H9 (cell line): Measurements from ENCODE around the gene PCBD2. TPM values are rescaled to one million over a fixed set of nuclear protein-coding genes. Genes with fewer than 3 reads are reported as not detected.

Experiments
- DNase-seq: peaks from one replicate; pipeline ENCODE4 v3.0.0-alpha.2; 2017
- H2AFZ ChIP-seq: one replicate; pipeline ENCODE4 v1.6.1; 2013; ENCODE audit warnings: mild to moderate bottlenecking, low read length, control low read depth, moderate library complexity
- H2AK5ac ChIP-seq: 2 replicates; pipeline ENCODE4 v1.6.1; 2013; ENCODE audit warnings: low read length, control low read depth, mixed read lengths; ENCODE audit not compliant: insufficient read length
- H2BK120ac ChIP-seq: one replicate; pipeline ENCODE4 v1.6.1; 2013; ENCODE audit warnings: low read depth, mild to moderate bottlenecking, low read length, control low read depth, inconsistent platforms; ENCODE audit not compliant: poor library complexity, severe bottlenecking
- H2BK12ac ChIP-seq: 2 replicates; pipeline ENCODE4 v1.6.1; 2013; ENCODE audit warnings: low read length, control low read depth, mixed read lengths, low read depth; ENCODE audit not compliant: insufficient read length
- H2BK15ac ChIP-seq: 2 replicates; pipeline ENCODE4 v1.6.1; 2013; ENCODE audit warnings: low read depth, low read length, control low read depth
- H2BK20ac ChIP-seq: one replicate; pipeline ENCODE4 v1.6.1; 2013; ENCODE audit warnings: low read depth, mild to moderate bottlenecking, low read length, control low read depth, inconsistent platforms; ENCODE audit not compliant: poor library complexity, severe bottlenecking
- H2BK5ac ChIP-seq: 2 replicates; pipeline ENCODE4 v1.6.1; 2013; ENCODE audit warnings: low read length, control low read depth, mixed read lengths; ENCODE audit not compliant: insufficient read length
- H3K14ac ChIP-seq: 2 replicates; pipeline ENCODE4 v1.6.1; 2013; ENCODE audit warnings: low read length, control low read depth; ENCODE audit not compliant: insufficient read depth
- H3K18ac ChIP-seq: 2 replicates; pipeline ENCODE4 v1.6.1; 2013; ENCODE audit warnings: low read depth, mild to moderate bottlenecking, mixed read lengths, low read length, control low read depth; ENCODE audit not compliant: insufficient read length
- H3K23ac ChIP-seq: 2 replicates; pipeline ENCODE4 v1.6.1; 2013; ENCODE audit warnings: low read length, control low read depth, mixed read lengths, low read depth; ENCODE audit not compliant: insufficient read length
- H3K23me2 ChIP-seq: 2 replicates; pipeline ENCODE4 v1.6.1; 2013; ENCODE audit warnings: low read depth, mild to moderate bottlenecking, mixed read lengths, low read length, control low read depth; ENCODE audit not compliant: insufficient read length, poor library complexity, severe bottlenecking
- H3K27ac ChIP-seq: 2 replicates; pipeline ENCODE4 v1.5.1; 2013; ENCODE audit warnings: low read length, control low read depth, mixed read lengths, low read depth; ENCODE audit not compliant: insufficient read length
- H3K27me3 ChIP-seq: 2 replicates; pipeline ENCODE4 v1.6.1; 2013; ENCODE audit warnings: low read length, control low read depth, inconsistent platforms; ENCODE audit not compliant: insufficient read depth
- H3K4ac ChIP-seq: 2 replicates; pipeline ENCODE4 v1.6.1; 2013; ENCODE audit warnings: low read depth, mild to moderate bottlenecking, control low read depth, inconsistent platforms, low read length, moderate library complexity
- H3K4me1 ChIP-seq: 2 replicates; pipeline ENCODE4 v1.6.1; 2013; ENCODE audit warnings: low read length, control low read depth, inconsistent platforms; ENCODE audit not compliant: insufficient read depth
- H3K4me2 ChIP-seq: 2 replicates; pipeline ENCODE4 v1.6.1; 2013; ENCODE audit warnings: low read length, control low read depth, mixed read lengths; ENCODE audit not compliant: insufficient read length, insufficient read depth
- H3K56ac ChIP-seq: 2 replicates; pipeline ENCODE4 v1.6.1; 2013; ENCODE audit warnings: low read depth, mild to moderate bottlenecking, mixed read lengths, low read length, control low read depth; ENCODE audit not compliant: insufficient read length
- H3K79me1 ChIP-seq: 2 replicates; pipeline ENCODE4 v1.6.1; 2013; ENCODE audit warnings: low read depth, mild to moderate bottlenecking, moderate library complexity, low read length, control low read depth, inconsistent platforms; ENCODE audit not compliant: insufficient read depth, poor library complexity, severe bottlenecking
- H3K79me2 ChIP-seq: 2 replicates; pipeline ENCODE4 v1.6.1; 2013; ENCODE audit warnings: low read length, control low read depth, inconsistent platforms; ENCODE audit not compliant: insufficient read depth
- H3K9ac ChIP-seq: 2 replicates; pipeline ENCODE4 v1.6.1; 2013; ENCODE audit warnings: low read length, control low read depth, mixed read lengths; ENCODE audit not compliant: insufficient read length; ENCODE audit errors: extremely low read depth
- H3K9me3 ChIP-seq: one replicate; pipeline ENCODE4 v1.6.1; 2013; ENCODE audit warnings: low read depth, low read length, inconsistent platforms; ENCODE audit not compliant: control insufficient read depth
- H3T11ph ChIP-seq: one replicate; pipeline ENCODE4 v1.6.1; 2013; ENCODE audit warnings: mild to moderate bottlenecking, low read length, control low read depth, inconsistent platforms
- H4K20me1 ChIP-seq: one replicate; pipeline ENCODE4 v1.6.1; 2013; ENCODE audit not compliant: control insufficient read depth, insufficient read length, insufficient read depth
- H4K5ac ChIP-seq: 2 replicates; pipeline ENCODE4 v1.6.1; 2013; ENCODE audit warnings: low read depth, mild to moderate bottlenecking, mixed read lengths, low read length, control low read depth; ENCODE audit not compliant: insufficient read length
- H4K8ac ChIP-seq: replicated peaks from 2 replicates; pipeline ENCODE4 v1.6.1; 2013; ENCODE audit warnings: low read length, control low read depth, mixed read lengths, low read depth; ENCODE audit not compliant: insufficient read length
- H4K91ac ChIP-seq: 2 replicates; pipeline ENCODE4 v1.6.1; 2013; ENCODE audit warnings: low read depth, mild to moderate bottlenecking, moderate library complexity, mixed read lengths, low read length, control low read depth; ENCODE audit not compliant: insufficient read length
- H3K27ac Mint-ChIP-seq, 3 experiments: 2 replicates in 2 of 3; 3 replicates in 1 of 3; pipeline ENCODE4 v1.8.0; 2020 to 2021; ENCODE audit warnings: mixed read lengths in 3 of 3, mild to moderate bottlenecking in 1 of 3, moderate library complexity in 1 of 3
- H3K27me3 Mint-ChIP-seq: 2 replicates; pipeline ENCODE4 v1.8.0; 2021; ENCODE audit warnings: low read depth, mild to moderate bottlenecking, moderate library complexity, mixed read lengths
- H3K36me3 Mint-ChIP-seq, 3 experiments: 2 replicates in 2 of 3; 3 replicates in 1 of 3; pipeline ENCODE4 v1.8.0; 2020 to 2021; ENCODE audit warnings: low read depth in 3 of 3, mixed read lengths in 3 of 3; ENCODE audit not compliant: insufficient read depth in 1 of 3
- H3K4me1 Mint-ChIP-seq, 2 experiments: 2 replicates each; pipeline ENCODE4 v1.8.0; 2020; ENCODE audit warnings: mixed read lengths in 2 of 2
- H3K4me3 Mint-ChIP-seq, 2 experiments: 2 replicates in 1 of 2; 3 replicates in 1 of 2; pipeline ENCODE4 v1.8.0; 2020 to 2021; ENCODE audit warnings: mild to moderate bottlenecking in 2 of 2, mixed read lengths in 2 of 2, moderate library complexity in 1 of 2
- H3K9me3 Mint-ChIP-seq, 2 experiments: 2 replicates in 1 of 2; 3 replicates in 1 of 2; pipeline ENCODE4 v1.8.0; 2020; ENCODE audit warnings: mild to moderate bottlenecking in 2 of 2, mixed read lengths in 2 of 2, moderate library complexity in 1 of 2
- CTCF ChIP-seq: fragments of 200-600 bp; sonication (generic); conservative IDR thresholded peaks from 3 replicates; pipeline ENCODE4 v1.8.0; 2021; ENCODE audit warnings: antibody characterized with exemption, mild to moderate bottlenecking
- WGBS: extraction: QIAGEN DNeasy Blood & Tissue Kit; methylation state at CpG from one replicate; pipeline ENCODE4 v1.1.7; 2013; ENCODE audit warnings: missing lambda C conversion rate, low lambda C conversion rate, mixed read lengths; ENCODE audit not compliant: insufficient read length; ENCODE audit errors: extremely low coverage; 5-methylcytosine and 5-hydroxymethylcytosine counted together
- total RNA-seq: library from RNA; stranded (reverse); gene quantifications from 2 replicates; pipeline ENCODE4 v1.2.1, GENCODE V29; 2021

PCBD2 gene
- total RNA-seq, 1 experiment from 2014 or later: 11.9 TPM

GRCh38 chr5:135007749-135008363 is 102.9 kb downstream of the PCBD2 start:
- Histone ChIP-seq H4K8ac (no peak overlapping the region), H2BK15ac (no peak overlapping the region), H3K9me3 (no peaks in the 10 kb centered on the region), H3K23ac (no peak overlapping the region), H4K5ac (no peak overlapping the region), H3K79me2 (no peaks in the 10 kb centered on the region), H3T11ph (no peak overlapping the region), H3K4ac (no peak overlapping the region), H2AFZ (no peak overlapping the region), H3K14ac (no peak overlapping the region), H3K23me2 (no peaks in the 10 kb centered on the region), H3K56ac (no peak overlapping the region), H4K91ac (no peak overlapping the region), H3K4me2 (no peak overlapping the region), H3K27ac (no peak overlapping the region), H2AK5ac (no peak overlapping the region), H3K9ac (no peak overlapping the region), H2BK120ac (no peak overlapping the region), H2BK20ac (no peak overlapping the region), H3K27me3 (no peaks in the 10 kb centered on the region), H2BK5ac (no peak overlapping the region), H2BK12ac (no peak overlapping the region), H4K20me1 (no peaks in the 10 kb centered on the region), H3K18ac (no peak overlapping the region), H3K4me1 (no peaks in the 10 kb centered on the region; the same call in 1 of the 2 replicates), H3K79me1 (no peaks in the 10 kb centered on the region)
- Mint-ChIP-seq H3K27me3 (peaks cover 17% of the 10 kb centered on the region), H3K4me1 (no peaks in the 10 kb centered on the region), H3K36me3 (no peaks in the 10 kb centered on the region; a peak in 1 of 7 replicates), H3K4me3 (no peak overlapping the region), H3K27ac (no peak overlapping the region), H3K9me3 (no peaks in the 10 kb centered on the region)
- WGBS: no CpG with 5 or more reads among the region's 11 CpGs
- TF ChIP-seq CTCF: no peak
- no peak for DNase-seq
